ENCODE measurements around the gene SLC7A4.

Gene SLC7A4

GRCh38 chr22:20980523-20980922 is 51.8 kb downstream of the SLC7A4 start:
- DNase-seq = no peak

GRCh38 chr22:20979940-20980453 is 52.4 kb downstream of the SLC7A4 start:
- DNase-seq = no peak

- DNase-seq = no peak
Measured at GRCh38 chr22:20979243-20979809, 53.0 kb downstream of the SLC7A4 start.
